ENCODE data around the gene PKNOX2.

Gene PKNOX2

DNA sequence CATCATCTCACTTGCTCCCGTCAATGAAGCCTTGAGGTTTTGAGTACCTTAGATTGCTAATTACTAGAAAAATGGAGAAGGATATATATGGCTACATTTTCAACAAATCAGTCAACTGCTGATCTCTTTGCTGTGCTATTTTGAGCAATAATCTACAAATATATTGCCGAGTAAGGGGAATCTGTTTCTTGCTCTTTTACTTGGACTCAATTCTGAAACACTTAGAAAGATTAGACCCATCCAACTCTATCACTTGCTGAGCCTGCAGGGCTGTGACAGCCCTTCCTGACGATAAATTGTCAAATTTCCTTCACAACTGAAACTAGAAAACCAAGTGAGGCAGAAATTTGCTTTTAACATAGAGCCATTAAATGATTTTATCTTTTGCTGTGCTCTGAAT lies 314.6 kb downstream of the PKNOX2 start:
- DNase-seq (ENCODE audit: low read depth in 2 of 2): no peak
- TF ChIP-seq, protein P1, sequence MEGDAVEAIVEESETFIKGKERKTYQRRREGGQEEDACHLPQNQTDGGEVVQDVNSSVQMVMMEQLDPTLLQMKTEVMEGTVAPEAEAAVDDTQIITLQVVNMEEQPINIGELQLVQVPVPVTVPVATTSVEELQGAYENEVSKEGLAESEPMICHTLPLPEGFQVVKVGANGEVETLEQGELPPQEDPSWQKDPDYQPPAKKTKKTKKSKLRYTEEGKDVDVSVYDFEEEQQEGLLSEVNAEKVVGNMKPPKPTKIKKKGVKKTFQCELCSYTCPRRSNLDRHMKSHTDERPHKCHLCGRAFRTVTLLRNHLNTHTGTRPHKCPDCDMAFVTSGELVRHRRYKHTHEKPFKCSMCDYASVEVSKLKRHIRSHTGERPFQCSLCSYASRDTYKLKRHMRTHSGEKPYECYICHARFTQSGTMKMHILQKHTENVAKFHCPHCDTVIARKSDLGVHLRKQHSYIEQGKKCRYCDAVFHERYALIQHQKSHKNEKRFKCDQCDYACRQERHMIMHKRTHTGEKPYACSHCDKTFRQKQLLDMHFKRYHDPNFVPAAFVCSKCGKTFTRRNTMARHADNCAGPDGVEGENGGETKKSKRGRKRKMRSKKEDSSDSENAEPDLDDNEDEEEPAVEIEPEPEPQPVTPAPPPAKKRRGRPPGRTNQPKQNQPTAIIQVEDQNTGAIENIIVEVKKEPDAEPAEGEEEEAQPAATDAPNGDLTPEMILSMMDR (IDR thresholded peaks at IDR 0.05; ENCODE audit: low read depth, low read length): no peak
- H3K4me3 ChIP-seq (replicated peaks in 1 of 2; ENCODE audit: low read depth in 2 of 2, low read length in 2 of 2): no peak overlapping the region

DNA sequence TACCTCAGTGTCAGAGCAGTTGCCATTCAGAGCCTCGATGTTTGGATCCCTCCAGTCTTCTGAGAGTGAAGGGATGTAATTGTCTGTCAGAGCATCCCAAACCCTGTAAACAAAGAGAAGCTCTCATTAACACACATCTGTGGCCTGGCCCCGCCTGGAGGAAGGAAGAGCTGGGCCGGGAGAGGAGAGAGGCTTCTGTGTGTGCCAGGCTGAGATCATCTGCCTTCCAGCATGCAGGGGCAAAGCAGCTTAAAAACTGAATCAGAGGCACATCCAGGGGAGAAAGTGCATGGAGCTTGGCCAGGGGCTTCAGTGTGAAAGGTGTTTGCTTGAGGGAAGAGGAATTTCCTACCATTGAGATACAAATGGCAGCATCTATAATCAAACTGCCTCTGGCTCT lies 317.0 kb downstream of the PKNOX2 start:
- DNase-seq (ENCODE audit: low read depth in 2 of 2): no peak
- no peak overlapping the region for H3K4me3 ChIP-seq (replicated peaks in 1 of 2; ENCODE audit: low read depth in 2 of 2, low read length in 2 of 2)
- TF ChIP-seq, protein P1 (IDR thresholded peaks at IDR 0.05; ENCODE audit: low read depth, low read length): no peak

Data from cardiac fibroblast (primary cell).